ENCODE data around the gene CPNE9. TPM values are rescaled to one million over a fixed set of nuclear protein-coding genes. Genes with fewer than 3 reads are reported as not detected.

Gene CPNE9
- total RNA-seq, 1 donor from 2014 or later, result not detected

- H3K27me3 ChIP-seq, result no peaks in the 10 kb centered on the region
- no peak for TF ChIP-seq CTCF (IDR thresholded peaks at IDR 0.05)
- peaks cover 14 to 18% of the 10 kb centered on the region in 2 donors for H3K36me3 ChIP-seq
- intact Hi-C loops (cut with DNase I), result loop anchor here (1.0 to 10.0 kb wide), 13 partner anchors 14 to 444 kb away; partner anchors contain the start of genes CRELD1, IL17RC, JAGN1 and MTMR14
- peak overlapping the region; percentile 98 for H3K27ac ChIP-seq
- peak overlapping the region; percentile 99 to 100 for H3K4me3 ChIP-seq
- no peak for DNase-seq (ENCODE audit: low spot score in 2 of 2)
- H3K9me3 ChIP-seq, result no peaks in the 10 kb centered on the region
- H3K4me1 ChIP-seq, result peaks cover 15 to 24% of the 10 kb centered on the region in 2 donors
These were observed 27.1 kb downstream of the CPNE9 start for GRCh38 chr3:9730657-9731205.

- H3K27me3 ChIP-seq, result no peaks in the 10 kb centered on the region
- DNase-seq (ENCODE audit: low spot score in 2 of 2), result peak; percentile 98 to 100
- peak within 1 kb of the TSS; percentile 98 for H3K27ac ChIP-seq
- peak in 1 of 3 experiments; percentile 7 for TF ChIP-seq CTCF (IDR thresholded peaks at IDR 0.05)
- intact Hi-C loops (cut with DNase I), result loop anchor here (1.0 to 10.0 kb wide), 13 partner anchors 15 to 443 kb away; partner anchors contain the start of genes CRELD1, IL17RC, JAGN1 and MTMR14
- peaks cover 15 to 24% of the 10 kb centered on the region in 2 donors for H3K4me1 ChIP-seq
- H3K36me3 ChIP-seq, result peaks cover 17 to 22% of the 10 kb centered on the region in 2 donors
- H3K4me3 ChIP-seq, result peak within 1 kb of the TSS; percentile 99 to 100
- no peaks in the 10 kb centered on the region for H3K9me3 ChIP-seq
These were observed 27.8 kb downstream of the CPNE9 start, which contains the start of gene BRPF1 for GRCh38 chr3:9731206-9732079. Gene BRPF1 (plus strand): TSS chr3:9731735. CDS start chr3:9734141, 2,406 bp downstream.

- peaks cover 22 to 30% of the 10 kb centered on the region in 2 donors for H3K36me3 ChIP-seq
- intact Hi-C loops (cut with DNase I), result loop anchor here (5.0 to 10.0 kb wide), 5 partner anchors 185 to 443 kb away; partner anchors contain the start of genes IL17RC and VHL
These were observed 28.6 kb downstream of the CPNE9 start for GRCh38 chr3:9732080-9732739.

GRCh38 chr3:9732740-9733115 is 29.1 kb downstream of the CPNE9 start:
- Histone ChIP-seq H3K4me1 (peaks cover 15 to 24% of the 10 kb centered on the region in 2 donors), H3K27me3 (no peaks in the 10 kb centered on the region), H3K36me3 (peaks cover 26 to 35% of the 10 kb centered on the region in 2 donors), H3K9me3 (no peaks in the 10 kb centered on the region), H3K27ac (peak overlapping the region in 1 of 2 donors; percentile 98), H3K4me3 (peak overlapping the region; percentile 99 to 100)
- intact Hi-C loops (cut with DNase I), result loop anchor here (5.0 to 10.0 kb wide), 5 partner anchors 185 to 442 kb away; partner anchors contain the start of genes IL17RC and VHL
- no peak for DNase-seq (ENCODE audit: low spot score in 2 of 2)
- TF ChIP-seq CTCF (IDR thresholded peaks at IDR 0.05), result no peak

More at GRCh38 chr3:9732080-9732739, 28.6 kb downstream of the CPNE9 start:
- DNase-seq (ENCODE audit: low spot score in 2 of 2), result peak in 1 of 2 donors; percentile 69
- H3K27ac ChIP-seq, result peak overlapping the region; percentile 98
- H3K9me3 ChIP-seq, result no peaks in the 10 kb centered on the region
- peaks cover 15 to 24% of the 10 kb centered on the region in 2 donors for H3K4me1 ChIP-seq
- TF ChIP-seq CTCF (IDR thresholded peaks at IDR 0.05), result no peak
- H3K4me3 ChIP-seq, result peak overlapping the region; percentile 99 to 100
- H3K27me3 ChIP-seq, result no peaks in the 10 kb centered on the region

- peaks cover 15% of the 10 kb centered on the region in 2 donors for H3K4me1 ChIP-seq
- no peak overlapping the region for H3K27ac ChIP-seq
- TF ChIP-seq CTCF (IDR thresholded peaks at IDR 0.05), result no peak
- intact Hi-C loops (cut with DNase I), result loop anchor here (10.0 kb wide), 2 partner anchors 408 to 438 kb away; partner anchors contain the start of gene VHL
- no peaks in the 10 kb centered on the region for H3K27me3 ChIP-seq
- H3K4me3 ChIP-seq, result no peak overlapping the region
- H3K9me3 ChIP-seq, result no peaks in the 10 kb centered on the region
- no peak for DNase-seq (ENCODE audit: low spot score in 2 of 2)
- peaks cover 60 to 74% of the 10 kb centered on the region in 2 donors for H3K36me3 ChIP-seq
These were observed 33.2 kb downstream of the CPNE9 start for GRCh38 chr3:9736831-9737230.
